Activated CD4-positive, alpha-beta T cell treated with anti-CD3 and anti-CD28 coated beads, Interleukin-2, amount 50 U/mL, for 4 hours (primary cell): ENCODE results near the gene SEMA7A.
"Not testable (repeated sequence)": the region's sequence is repeated elsewhere in the genome, so short reads cannot be mapped to it uniquely, and the experiment has no call there.

Experiments used
- DNase-seq, 2 experiments: peaks; one replicate each; pipeline ENCODE4 v3.0.0-alpha.2; 2020

Gene SEMA7A, protein sequence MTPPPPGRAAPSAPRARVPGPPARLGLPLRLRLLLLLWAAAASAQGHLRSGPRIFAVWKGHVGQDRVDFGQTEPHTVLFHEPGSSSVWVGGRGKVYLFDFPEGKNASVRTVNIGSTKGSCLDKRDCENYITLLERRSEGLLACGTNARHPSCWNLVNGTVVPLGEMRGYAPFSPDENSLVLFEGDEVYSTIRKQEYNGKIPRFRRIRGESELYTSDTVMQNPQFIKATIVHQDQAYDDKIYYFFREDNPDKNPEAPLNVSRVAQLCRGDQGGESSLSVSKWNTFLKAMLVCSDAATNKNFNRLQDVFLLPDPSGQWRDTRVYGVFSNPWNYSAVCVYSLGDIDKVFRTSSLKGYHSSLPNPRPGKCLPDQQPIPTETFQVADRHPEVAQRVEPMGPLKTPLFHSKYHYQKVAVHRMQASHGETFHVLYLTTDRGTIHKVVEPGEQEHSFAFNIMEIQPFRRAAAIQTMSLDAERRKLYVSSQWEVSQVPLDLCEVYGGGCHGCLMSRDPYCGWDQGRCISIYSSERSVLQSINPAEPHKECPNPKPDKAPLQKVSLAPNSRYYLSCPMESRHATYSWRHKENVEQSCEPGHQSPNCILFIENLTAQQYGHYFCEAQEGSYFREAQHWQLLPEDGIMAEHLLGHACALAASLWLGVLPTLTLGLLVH

GRCh38 chr15:74433592-74434262 lies at the start of gene SEMA7A:
Gene SEMA7A, minus strand, starts transcription at chr15:74433958. Its CDS starts 40 bp downstream, at chr15:74433918.
- DNase-seq, result peak; percentile 64 to 74

- no peak for DNase-seq
Observed at GRCh38 chr15:74482661-74483060, 48.9 kb upstream of the SEMA7A start.

- DNase-seq, result not testable (repeated sequence)
Observed at GRCh38 chr15:74480364-74480763, 46.6 kb upstream of the SEMA7A start.

DNA sequence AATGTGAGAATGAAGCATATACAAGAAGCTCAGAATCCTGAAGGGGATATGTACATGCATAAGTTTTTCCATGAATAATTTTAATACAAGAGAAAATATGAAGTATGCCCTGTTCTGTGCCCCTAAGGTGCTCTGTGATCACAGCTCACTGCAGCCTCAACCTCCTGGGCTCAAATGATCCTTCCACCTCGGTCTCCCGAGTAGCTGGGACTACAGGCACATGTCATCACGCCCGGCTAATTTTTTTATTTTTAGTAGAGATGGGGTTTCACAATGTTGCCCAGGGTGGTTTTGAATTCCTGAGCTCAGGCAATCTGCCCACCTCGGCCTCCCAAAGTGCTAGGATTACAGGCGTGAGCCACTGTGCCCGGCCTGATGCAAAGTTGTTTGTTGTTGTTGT lies 37.9 kb upstream of the SEMA7A start:
- DNase-seq, result not testable (repeated sequence)

DNA sequence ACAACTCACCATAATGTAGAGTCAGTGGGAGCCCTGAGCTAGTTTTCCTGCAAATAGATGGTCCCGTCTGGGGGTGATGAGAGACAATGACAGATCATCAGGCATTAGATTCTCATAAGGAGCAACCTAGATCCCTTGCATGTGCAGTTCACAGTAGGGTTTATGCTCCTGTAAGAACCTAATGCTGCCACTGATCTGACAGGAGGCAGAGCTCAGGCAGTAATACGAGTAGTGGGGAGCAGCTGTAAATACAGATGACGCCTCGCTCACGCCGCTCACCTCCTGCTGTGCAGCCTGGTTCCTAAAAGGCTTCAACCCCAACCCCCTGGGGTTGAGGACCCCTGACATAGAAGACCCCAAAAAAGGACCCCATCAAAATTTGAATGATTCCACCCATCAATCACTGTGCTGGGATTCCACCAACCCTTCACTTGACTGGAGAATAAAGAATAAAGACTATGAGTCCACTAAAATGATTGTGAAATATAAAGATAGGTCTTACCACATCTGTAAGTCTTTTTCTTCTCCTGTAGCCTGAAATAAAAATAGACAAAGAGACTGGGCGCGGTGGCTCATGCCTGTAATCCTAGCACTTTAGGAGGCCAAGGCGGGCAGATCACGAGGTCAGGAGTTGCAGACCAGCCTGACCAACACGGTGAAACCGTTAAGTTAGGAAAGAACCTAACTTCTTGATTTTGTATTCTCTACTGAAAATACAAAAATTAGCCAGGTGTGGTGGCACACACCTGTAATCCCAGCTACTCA lies 37.1 kb upstream of the SEMA7A start:
- no peak for DNase-seq

GRCh38 chr15:74468341-74469032 lies 34.7 kb upstream of the SEMA7A start:
- no peak for DNase-seq

DNA sequence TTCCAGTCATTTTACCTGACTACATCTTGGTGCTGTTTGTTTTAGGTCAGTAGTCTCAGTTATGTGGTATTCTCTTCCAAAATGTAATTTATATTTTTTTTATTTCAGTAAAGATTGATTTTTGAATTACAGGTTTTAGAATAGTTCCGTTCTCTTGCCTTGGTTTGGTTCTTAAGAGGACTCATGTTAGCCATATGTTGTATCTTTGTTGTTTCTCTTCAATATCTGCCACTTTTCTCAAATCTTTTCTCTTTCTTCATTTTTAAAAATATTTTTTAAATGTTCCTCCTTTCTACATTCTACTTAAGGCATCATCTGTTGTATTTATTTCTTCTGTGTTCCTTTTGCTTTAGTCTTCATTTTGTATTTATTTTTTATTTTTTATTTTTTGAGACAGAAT lies 32.8 kb upstream of the SEMA7A start:
- no peak for DNase-seq

DNA sequence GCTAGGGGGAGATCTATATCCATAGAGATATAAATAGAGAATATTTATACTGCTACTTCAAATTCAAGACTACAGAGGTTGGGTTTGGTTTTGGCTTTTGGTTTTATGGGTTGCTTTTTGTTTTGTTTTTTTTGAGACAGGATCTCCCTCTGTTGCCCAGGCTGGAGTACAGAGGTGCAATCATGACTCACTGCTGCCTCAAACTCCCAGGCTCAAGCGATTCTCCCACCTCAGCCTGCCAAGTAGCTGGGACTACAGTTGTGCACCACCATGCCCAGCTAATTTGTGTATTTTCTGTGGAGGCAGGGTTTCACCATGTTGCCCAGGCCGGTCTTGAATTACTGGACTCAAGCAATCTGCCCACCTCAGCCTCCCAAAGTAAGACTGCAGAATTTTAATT lies 31.1 kb upstream of the SEMA7A start:
- DNase-seq, result no peak

DNA sequence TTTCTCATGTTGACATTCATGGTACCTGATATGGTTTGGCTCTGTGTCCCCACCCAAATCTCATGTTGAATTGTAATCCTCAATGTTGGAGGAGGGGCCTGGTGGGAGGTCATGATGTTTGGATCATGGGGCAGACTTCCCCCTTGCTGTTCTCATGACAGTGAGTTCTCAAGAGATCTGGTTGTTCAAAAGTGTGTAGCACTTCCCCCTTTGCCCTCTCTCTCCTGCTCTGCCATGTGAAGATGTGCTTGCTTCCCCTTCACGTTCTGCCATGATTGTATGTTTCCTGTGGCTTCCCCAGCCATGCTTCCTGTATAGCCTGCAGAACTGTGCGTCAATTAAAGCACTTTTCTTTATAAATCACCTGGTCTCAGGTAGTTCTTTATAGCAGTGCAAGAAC lies 30.5 kb upstream of the SEMA7A start:
- DNase-seq, result no peak

DNA sequence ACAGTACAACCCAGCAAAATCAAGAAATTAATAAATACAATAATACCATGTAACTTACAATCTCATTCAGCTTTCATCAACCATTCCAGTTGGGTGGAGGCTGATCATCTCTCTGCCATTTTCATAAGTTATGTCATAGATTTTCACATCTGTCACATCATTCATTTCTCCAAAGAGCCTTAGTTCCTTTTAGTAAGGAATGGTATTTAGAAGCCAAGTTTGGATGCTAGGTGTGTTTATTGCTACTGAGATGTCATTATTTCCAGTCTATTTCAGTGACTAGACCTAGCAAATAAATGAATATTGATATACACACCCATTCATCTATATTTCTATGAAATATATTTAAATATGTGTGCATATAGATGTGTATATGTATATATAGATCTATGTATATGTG lies 29.9 kb upstream of the SEMA7A start:
- no peak for DNase-seq

DNA sequence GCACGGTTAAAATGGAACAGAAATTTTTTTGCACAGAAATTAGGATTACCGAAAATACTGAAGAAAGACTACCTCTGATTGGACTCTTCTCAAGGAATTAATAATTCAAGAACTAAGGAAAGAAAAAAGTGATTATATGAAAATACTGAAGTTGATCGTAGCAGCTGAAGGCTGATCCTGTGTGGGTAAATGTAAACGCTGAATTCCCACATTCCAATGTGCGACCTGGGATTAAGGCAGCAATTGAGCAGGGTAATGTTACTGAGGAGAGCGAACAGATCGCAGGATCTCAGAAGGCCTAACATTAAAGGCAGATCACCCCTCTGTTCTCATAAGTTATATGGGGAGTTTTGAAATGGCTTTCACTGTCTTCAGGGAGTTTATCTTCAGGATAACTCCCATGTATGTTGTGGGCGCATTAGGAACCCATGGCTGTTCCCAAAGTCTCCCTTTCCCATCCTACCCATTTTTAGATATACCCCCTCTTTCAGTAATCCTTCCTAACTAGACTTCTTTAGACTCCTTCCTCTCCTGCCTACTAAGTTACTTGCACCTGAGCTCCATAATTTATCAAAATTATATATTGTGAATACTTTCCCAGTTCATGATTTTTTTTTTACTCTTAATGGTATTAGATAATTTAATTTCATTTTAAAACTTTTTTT lies 28.2 kb upstream of the SEMA7A start:
- DNase-seq, result no peak

- peak; percentile 95 to 96 for DNase-seq
Observed at GRCh38 chr15:74460871-74461846, 27.4 kb upstream of the SEMA7A start, which contains the start of gene UBL7. Gene UBL7, minus strand, starts transcription at chr15:74461160. Its CDS starts 2,293 bp downstream, at chr15:74458867.

GRCh38 chr15:74460298-74460697 lies 26.5 kb upstream of the SEMA7A start:
- no peak for DNase-seq

- DNase-seq, result not testable (repeated sequence)
Observed at GRCh38 chr15:74459798-74460197, 26.0 kb upstream of the SEMA7A start.

DNA sequence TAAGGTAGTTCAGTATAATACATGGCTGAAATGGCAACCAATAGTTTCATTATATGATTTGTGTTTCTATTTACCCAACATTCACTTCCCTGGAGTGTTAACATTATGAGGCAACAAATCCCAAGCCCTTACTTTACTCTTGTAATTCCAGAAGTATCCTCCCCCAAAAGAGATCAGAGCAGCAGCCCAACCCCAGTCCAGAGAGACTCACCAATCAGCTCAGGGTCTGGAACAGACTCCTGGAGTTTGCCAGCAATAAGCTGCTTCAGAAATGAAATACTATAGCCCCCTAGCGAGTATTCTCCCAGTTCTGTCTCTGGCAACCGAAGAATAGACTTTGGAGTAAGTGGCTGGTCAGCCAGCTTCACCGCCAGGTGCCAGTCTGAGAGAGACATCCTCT lies 24.7 kb upstream of the SEMA7A start:
- DNase-seq, result no peak

- DNase-seq, result not testable (repeated sequence)
Observed at GRCh38 chr15:74457036-74457435, 23.3 kb upstream of the SEMA7A start.

GRCh38 chr15:74454764-74455500 lies 21.2 kb upstream of the SEMA7A start:
- DNase-seq, result no peak

DNA sequence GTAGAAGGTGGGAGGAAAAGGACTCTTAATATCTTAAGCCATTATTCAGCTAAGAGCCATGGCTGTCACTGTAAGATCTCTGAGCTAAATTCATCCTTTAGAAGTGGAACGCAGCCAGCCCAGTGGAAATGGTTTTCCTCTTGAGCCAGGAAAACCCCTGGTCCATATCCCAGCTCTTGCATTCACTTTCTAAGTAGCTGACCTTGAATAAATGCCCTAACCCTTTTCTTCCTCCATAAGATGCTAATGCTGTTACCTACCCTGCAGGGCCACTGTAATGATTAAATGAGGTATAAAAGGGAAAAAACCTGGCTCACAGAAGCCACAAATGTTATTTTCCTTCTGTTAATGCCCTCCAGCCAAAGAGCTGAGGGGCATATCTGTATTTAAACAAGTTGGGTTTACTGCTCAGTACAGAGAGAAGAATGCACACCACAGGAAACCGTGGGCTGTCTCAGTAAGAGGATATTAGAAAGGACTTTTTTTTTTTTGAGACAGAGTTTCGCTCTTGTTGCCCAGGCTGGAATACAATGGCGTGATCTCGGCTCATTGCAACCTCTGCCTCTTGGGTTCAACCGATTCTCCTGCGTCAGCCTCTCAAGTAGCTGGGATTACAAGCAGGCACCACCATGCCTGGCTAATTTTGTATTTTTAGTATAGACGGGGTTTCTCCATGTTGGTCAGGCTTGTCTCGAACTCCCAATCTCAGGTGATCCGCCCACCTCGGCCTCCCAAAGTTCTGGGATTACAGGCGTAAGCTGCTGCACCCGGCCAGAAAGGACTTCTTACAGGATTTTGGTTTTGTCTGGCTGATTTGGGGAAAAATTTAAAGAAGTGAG lies 20.4 kb upstream of the SEMA7A start:
- DNase-seq, result no peak
